K562 (cell line): ENCODE measurements around the gene DOCK6. TPM values are rescaled to one million over a fixed set of nuclear protein-coding genes. Genes with fewer than 3 reads are reported as not detected.
A peak's percentile ranks its signal among the peaks of the same experiment; 100 is the strongest.

Source experiments
- ADNP ChIP-seq: fragments of 200-800 bp; sonication (Bioruptor generic); IDR thresholded peaks from 2 replicates; pipeline ENCODE4 v1.6.1; 2016; ENCODE audit warnings: missing genetic modification characterization, missing compliant biosample characterization
- ATF1 ChIP-seq, 2 experiments: fragments of 450-650 bp in 1 of 2; IDR thresholded peaks; 2 replicates each; pipeline ENCODE4 v1.6.1; 2016; ENCODE audit warnings: missing compliant biosample characterization in 1 of 2, missing genetic modification characterization in 1 of 2
- CBFA2T3 ChIP-seq: fragments of 450-650 bp; IDR thresholded peaks from 2 replicates; pipeline ENCODE4 v1.6.1; 2017
- DIDO1 ChIP-seq: fragments of 450-650 bp; IDR thresholded peaks from 2 replicates; pipeline ENCODE4 v1.6.1; 2016; ENCODE audit warnings: low read depth, missing biosample characterization, missing genetic modification characterization
- FOXO4 ChIP-seq: fragments of 450-650 bp; formaldehyde crosslinking; IDR thresholded peaks from 2 replicates; pipeline ENCODE4 v1.4.0; 2020; ENCODE audit warnings: mild to moderate bottlenecking, moderate library complexity
- GTF2F1 ChIP-seq: IDR thresholded peaks from 2 replicates; pipeline ENCODE4 v1.6.1; 2011; ENCODE audit warnings: low read depth, low read length, improper control_type of control experiment
- HNRNPK ChIP-seq: fragments of 200-400 bp; formaldehyde crosslinking; IDR thresholded peaks from one replicate; pipeline ENCODE4 v1.6.1; 2018; ENCODE audit warnings: mild to moderate bottlenecking, low read depth, low read length; ENCODE audit not compliant: poor library complexity, severe bottlenecking
- KLF10 ChIP-seq: fragments of 250-450 bp; sonication (Bioruptor Pico); IDR thresholded peaks from 2 replicates; pipeline ENCODE4 v1.6.1; 2021; ENCODE audit warnings: matching md5 sums
- MAFK ChIP-seq: IDR thresholded peaks from 2 replicates; pipeline ENCODE4 v1.6.1; 2011; ENCODE audit warnings: low read length, improper control_type of control experiment
- RBM34 ChIP-seq: fragments of 200-400 bp; formaldehyde crosslinking; IDR thresholded peaks from 2 replicates; pipeline ENCODE4 v1.6.1; 2018; ENCODE audit warnings: low read length, borderline replicate concordance; ENCODE audit not compliant: insufficient read depth
- SNAPC5 ChIP-seq: fragments of 250-450 bp; sonication (Bioruptor Pico); IDR thresholded peaks from 2 replicates; pipeline ENCODE4 v1.8.0; 2021; ENCODE audit warnings: moderate library complexity, mild to moderate bottlenecking, inconsistent platforms
- ZBTB17 ChIP-seq: fragments of 450-650 bp; formaldehyde crosslinking; IDR thresholded peaks from 2 replicates; pipeline ENCODE4 v1.4.0; 2020; ENCODE audit warnings: mild to moderate bottlenecking
- ZFP91 ChIP-seq: sonication (generic); formaldehyde crosslinking; IDR thresholded peaks from 2 replicates; pipeline ENCODE4 v1.8.0; 2022; ENCODE audit warnings: mild to moderate bottlenecking, missing genetic modification reagents
- ZNF282 ChIP-seq: sonication (generic); formaldehyde crosslinking; IDR thresholded peaks from 2 replicates; pipeline ENCODE4 v1.8.1; 2023; ENCODE audit warnings: missing genetic modification reagents
- polyA plus RNA-seq, 8 experiments: library from polyadenylated mRNA; depleted of rRNA in 4 of 8; stranded (reverse) in 5 of 8; unstranded in 3 of 8; fragments of >200 nt; fragmentation: Nextera tagmentation in 2 of 8; fragmentation: Illumina TruSeq in 1 of 8; extraction: Ambion mirVana in 2 of 8; extraction: Trizol in 1 of 8; gene quantifications; 2 replicates each; pipeline versions ENCODE4 v1.2.1 to v1.2.3, GENCODE V29; 2011 to 2014; ENCODE audit warnings: inconsistent platforms in 1 of 8, missing spikeins in 1 of 8
- total RNA-seq, 7 experiments: library from RNA; depleted of rRNA in 6 of 7; stranded (reverse); fragments of >200 nt in 6 of 7; fragmentation: Illumina TruSeq in 2 of 7; extraction: Trizol in 2 of 7; gene quantifications; 2 replicates each; pipeline versions ENCODE4 v1.2.1 to v1.2.3, GENCODE V29; 2011 to 2021; ENCODE audit warnings: low replicate concordance in 1 of 7
- TF ChIP-seq, protein P1 (sequence below): fragments of 250-450 bp; sonication (Bioruptor Pico); IDR thresholded peaks from 2 replicates; pipeline ENCODE4 v1.4.0; 2020; ENCODE audit warnings: mild to moderate bottlenecking, moderate library complexity, borderline replicate concordance
- TF ChIP-seq, protein P2 (sequence below): IDR thresholded peaks from 2 replicates; pipeline ENCODE4 v1.6.1; 2012; ENCODE audit warnings: low read depth, low read length, improper control_type of control experiment, borderline replicate concordance
- TF ChIP-seq, protein P3 (sequence below): fragments of 250-450 bp; sonication (Bioruptor Pico); IDR thresholded peaks from 2 replicates; pipeline ENCODE4 v1.4.0; 2020; ENCODE audit warnings: mild to moderate bottlenecking

DOCK6 gene
- total and polyA plus RNA-seq, 9 of the 15 experiments (the other 6 are each of a cell fraction or from before 2014, with no cell fraction given), result 0.35 to 19.3 (median 3.8) TPM

DNA sequence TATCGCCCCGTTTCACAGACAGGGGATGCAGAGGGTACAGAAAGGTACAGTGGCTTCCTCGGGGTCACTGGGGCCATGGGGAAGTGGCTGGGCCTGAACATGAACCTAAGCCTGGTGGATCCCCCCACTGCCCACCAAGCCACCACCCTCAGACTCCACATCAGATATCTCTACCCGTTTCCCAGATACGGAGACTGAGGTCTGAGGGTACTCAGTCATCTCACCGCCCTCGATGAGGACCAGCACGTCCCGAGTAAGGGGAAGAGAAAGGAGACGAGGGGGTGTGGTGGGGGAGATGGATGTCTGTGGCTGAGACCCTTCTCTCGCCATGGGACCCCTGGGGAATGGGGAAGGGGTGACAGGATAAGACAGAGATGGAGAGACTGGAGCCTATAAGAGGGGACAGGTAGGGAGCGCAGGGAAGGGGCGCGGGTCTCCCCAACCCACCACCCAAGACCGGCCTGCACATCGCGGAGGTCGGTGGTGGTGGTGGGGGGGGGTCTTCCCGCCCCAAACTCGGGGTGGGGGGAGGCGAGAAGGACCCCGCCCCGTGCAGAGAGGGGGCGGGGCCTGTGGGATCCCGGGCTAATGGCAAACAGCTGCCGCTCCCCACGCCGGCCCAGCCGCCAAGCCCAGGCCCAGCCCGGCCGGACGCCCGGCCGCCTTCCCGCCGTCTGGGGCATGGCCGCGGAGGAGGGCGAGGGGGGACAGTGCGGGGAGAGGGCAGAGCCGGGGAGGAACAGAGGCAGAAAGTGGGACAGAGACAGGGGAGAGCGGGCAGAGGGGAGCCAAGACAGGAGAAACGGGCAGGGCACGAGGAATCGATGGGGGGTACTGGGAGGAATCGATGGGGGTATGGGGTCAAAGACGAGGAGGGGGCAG, 65.7 kb downstream of the DOCK6 start (continued):
- TF ChIP-seq ZFP91 (CRISPR knock-in tag) (no peak), ATF1 (CRISPR knock-in tag; IDR thresholded peaks at IDR 0.05) (no peak), ATF1 (tag; IDR thresholded peaks at IDR 0.05) (no peak), FOXO4 (CRISPR knock-in tag) (no peak), MAFK (no peak), KLF10 (CRISPR knock-in tag) (no peak), RBM34 (no peak), ZBTB17 (no peak), ZNF282 (CRISPR knock-in tag) (no peak), GTF2F1 (no peak), CBFA2T3 (peak; percentile 6; the same call in 1 of the 2 replicates), DIDO1 (tag) (no peak), ADNP (tag) (no peak), SNAPC5 (CRISPR knock-in tag) (no peak), HNRNPK (no peak)
- TF ChIP-seq, protein P1, sequence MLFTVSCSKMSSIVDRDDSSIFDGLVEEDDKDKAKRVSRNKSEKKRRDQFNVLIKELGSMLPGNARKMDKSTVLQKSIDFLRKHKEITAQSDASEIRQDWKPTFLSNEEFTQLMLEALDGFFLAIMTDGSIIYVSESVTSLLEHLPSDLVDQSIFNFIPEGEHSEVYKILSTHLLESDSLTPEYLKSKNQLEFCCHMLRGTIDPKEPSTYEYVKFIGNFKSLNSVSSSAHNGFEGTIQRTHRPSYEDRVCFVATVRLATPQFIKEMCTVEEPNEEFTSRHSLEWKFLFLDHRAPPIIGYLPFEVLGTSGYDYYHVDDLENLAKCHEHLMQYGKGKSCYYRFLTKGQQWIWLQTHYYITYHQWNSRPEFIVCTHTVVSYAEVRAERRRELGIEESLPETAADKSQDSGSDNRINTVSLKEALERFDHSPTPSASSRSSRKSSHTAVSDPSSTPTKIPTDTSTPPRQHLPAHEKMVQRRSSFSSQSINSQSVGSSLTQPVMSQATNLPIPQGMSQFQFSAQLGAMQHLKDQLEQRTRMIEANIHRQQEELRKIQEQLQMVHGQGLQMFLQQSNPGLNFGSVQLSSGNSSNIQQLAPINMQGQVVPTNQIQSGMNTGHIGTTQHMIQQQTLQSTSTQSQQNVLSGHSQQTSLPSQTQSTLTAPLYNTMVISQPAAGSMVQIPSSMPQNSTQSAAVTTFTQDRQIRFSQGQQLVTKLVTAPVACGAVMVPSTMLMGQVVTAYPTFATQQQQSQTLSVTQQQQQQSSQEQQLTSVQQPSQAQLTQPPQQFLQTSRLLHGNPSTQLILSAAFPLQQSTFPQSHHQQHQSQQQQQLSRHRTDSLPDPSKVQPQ (CRISPR knock-in tag), result no peak
- TF ChIP-seq, protein P2, sequence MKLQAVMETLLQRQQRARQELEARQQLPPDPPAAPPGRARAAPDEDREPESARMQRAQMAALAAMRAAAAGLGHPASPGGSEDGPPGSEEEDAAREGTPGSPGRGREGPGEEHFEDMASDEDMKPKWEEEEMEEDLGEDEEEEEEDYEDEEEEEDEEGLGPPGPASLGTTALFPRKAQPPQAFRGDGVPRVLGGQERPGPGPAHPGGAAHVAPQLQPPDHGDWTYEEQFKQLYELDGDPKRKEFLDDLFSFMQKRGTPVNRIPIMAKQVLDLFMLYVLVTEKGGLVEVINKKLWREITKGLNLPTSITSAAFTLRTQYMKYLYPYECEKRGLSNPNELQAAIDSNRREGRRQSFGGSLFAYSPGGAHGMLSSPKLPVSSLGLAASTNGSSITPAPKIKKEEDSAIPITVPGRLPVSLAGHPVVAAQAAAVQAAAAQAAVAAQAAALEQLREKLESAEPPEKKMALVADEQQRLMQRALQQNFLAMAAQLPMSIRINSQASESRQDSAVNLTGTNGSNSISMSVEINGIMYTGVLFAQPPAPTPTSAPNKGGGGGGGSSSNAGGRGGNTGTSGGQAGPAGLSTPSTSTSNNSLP, result no peak
- TF ChIP-seq, protein P3, sequence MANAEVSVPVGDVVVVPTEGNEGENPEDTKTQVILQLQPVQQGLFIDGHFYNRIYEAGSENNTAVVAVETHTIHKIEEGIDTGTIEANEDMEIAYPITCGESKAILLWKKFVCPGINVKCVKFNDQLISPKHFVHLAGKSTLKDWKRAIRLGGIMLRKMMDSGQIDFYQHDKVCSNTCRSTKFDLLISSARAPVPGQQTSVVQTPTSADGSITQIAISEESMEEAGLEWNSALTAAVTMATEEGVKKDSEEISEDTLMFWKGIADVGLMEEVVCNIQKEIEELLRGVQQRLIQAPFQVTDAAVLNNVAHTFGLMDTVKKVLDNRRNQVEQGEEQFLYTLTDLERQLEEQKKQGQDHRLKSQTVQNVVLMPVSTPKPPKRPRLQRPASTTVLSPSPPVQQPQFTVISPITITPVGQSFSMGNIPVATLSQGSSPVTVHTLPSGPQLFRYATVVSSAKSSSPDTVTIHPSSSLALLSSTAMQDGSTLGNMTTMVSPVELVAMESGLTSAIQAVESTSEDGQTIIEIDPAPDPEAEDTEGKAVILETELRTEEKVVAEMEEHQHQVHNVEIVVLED (CRISPR knock-in tag), result no peak
